SH-SY5Y (cell line): Measurements from ENCODE around the gene TXLNA.

Experiments
- GATA2 ChIP-seq: IDR thresholded peaks from 2 replicates; pipeline ENCODE4 v1.6.1; 2011; ENCODE audit warnings: mild to moderate bottlenecking, low read depth, low read length
- GATA3 ChIP-seq: IDR thresholded peaks from 2 replicates; pipeline ENCODE4 v1.6.1; 2011; ENCODE audit warnings: low read depth, mild to moderate bottlenecking, low read length, moderate library complexity

DNA sequence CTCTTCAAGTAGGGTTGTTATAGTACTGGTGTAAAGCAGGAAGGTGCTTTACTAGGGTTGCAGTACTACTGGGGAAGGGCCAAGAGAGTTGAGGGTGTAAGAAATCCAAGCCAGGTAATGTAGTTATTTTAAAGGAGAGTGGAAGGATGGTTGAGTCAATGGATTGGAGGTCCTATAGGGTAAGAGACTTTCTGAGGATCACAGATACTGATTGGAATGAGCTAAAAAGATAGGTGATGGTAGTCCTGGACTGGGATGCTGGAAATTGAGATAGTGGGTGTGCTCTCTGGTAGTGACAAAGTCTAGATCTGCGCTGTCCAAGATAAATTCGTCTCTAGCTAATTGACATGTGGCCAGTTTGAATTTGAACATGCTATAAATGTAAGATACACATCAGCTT, 7.0 kb downstream of the TXLNA start:
- TF ChIP-seq GATA2 = no peak
- no peak for TF ChIP-seq GATA3
